GM21529 (cell line): ENCODE measurements around the gene TMEM114.

ENCODE experiments used
- ATAC-seq: cut with Tn5 transposase; IDR thresholded peaks from one replicate; pipeline ENCODE4 v1.9.1; 2021; ENCODE audit not compliant: unreplicated experiment

Gene TMEM114

DNA sequence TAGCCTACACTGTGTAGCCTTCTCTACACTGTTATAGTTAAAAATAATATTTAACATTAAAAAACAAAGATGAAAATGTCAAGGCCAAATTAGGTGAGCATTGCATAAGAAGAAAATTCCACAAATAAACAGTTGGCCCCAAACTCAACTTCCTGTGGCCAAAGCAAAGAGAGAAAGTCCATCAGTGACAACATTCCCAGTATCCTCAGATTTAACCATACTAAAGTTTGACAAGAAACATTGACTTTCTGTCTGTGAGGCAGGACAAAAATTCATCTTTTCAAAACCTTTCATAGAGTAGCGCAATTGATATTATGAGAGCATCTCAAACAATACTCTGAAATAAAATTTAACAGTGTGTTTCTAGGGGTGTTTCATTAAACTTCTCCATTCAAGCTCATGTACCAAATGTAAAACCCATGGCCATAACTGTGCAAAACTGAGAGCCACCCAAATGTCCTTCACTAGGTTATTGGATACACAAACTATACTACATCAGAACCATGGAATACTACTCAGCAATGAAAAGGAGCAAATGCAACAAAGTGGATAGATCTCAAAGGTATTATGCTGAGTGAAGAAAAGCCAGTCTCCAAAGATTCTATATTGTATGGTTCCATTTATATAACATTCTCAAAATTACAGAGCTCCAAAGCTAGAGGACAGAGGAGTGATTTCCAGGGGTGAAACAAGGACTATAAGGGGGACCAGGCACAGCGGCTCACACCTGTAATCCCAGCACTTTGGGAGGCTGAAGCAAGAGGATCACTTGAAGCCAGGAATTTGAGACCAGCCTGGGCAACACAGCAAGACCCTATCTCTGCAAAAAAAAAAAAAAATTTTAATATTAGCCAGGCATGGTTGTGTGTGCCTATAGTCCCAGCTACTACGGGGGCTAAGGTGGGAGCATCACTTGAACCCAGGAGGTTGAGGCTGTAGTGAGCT is 38.7 kb downstream of the TMEM114 start:
- ATAC-seq, result no peak

- no peak for ATAC-seq
These were observed 39.5 kb downstream of the TMEM114 start for GRCh38 chr16:8550728-8551387.

DNA sequence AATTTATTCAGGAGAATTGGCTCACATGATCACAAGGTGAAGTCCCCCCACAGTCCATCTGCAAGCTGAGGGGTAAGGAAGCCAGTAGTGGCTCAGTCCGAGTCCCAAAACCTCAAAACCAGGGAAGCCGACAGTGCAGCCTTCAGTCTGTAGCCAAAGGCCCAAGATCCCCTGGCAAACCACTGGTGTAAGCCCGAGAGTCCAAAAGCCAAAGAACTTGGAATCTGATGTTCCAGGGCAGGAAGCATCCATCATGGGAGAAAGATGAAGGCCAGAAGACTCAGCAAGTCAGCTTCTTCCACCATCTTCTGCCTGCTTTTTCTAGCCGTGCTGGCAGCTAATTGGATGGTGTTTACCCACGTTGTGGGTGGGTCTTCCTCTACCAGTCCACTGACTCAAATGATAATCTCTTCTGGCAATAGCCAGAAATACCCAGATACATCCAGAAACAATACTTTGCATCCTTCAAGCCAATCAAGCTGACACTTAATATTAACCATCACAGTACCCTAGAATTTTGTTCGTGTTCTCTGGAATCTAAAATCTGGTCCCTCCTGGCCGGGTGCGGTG is 40.4 kb downstream of the TMEM114 start:
- no peak for ATAC-seq

DNA sequence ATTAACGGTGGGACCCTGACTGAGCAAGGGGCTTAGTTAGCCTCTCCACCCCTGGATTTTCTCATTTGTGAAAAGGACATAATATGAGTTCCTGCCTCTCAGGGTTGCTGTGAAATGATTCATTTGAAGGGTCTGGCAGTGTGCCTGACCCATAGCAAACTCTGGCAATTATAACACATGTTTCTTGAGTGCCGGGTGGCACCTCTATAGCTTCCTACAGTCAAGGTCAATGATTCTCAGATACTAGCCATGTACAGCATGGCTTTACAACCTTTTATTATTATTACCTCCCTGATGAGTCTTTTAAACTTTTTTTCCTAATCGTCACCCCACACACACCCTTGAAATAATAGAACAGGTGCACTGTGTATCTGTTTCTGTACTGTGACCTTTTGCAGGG is 42.1 kb downstream of the TMEM114 start:
- no peak for ATAC-seq

DNA sequence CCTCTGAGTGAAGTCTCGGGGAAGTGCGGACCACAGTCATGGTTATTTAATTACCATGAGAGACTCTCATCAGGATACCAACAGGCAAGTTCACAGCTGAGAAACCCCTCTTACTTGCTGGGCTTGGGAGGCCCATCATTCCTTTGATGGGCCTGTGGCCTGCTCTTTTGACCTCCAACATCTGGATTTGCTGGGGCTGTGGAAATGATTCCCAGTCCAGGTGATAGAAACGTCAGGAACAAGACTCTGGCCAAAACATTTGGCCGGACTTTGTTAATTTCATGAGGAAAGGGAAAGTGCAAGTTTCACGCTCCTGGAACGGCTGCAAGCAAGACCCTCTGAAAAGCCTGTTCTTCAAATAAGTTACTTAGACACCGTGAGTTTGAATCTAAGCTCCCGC is 42.5 kb downstream of the TMEM114 start:
- ATAC-seq, result no peak

DNA sequence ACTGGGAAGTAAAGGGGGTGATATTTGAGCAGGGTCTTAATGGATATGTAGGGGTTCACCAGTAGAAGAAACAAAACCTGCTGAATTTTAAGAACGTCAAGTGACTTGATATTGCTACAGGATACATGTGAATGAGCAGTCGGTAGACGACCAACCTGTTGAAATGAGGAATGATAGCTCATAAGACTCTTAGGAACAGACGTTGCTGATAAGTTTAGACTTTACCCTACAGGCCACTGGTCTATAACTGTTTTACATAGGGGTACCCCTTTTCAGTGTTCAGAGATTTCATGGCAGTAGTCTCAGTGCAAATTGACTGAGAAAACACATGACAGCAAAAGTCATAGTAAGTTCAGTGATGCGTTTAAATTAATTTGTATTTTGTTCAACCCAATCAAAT is 45.9 kb downstream of the TMEM114 start:
- ATAC-seq, result no peak

- no peak for ATAC-seq
These were observed 47.1 kb downstream of the TMEM114 start for GRCh38 chr16:8543258-8543657.

DNA sequence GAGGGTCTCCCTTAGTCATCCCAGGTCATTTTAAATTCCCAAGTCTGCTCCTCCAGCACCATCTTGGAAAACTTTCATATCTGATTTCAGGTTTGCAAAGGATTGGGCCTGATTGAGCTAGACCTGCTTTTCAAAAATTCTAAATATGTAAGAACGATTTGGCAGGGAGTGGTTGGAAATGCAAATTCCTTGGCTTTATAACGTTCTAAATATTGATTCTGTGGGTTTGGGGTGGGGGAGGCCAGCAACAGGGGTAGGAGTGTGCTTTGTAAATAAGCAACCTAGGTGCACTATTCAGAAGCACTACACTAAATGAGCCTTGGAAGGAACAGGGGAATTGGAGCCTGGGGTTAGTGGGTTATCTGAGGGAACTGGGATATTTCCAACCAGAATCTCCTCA is 47.9 kb downstream of the TMEM114 start:
- no peak for ATAC-seq

DNA sequence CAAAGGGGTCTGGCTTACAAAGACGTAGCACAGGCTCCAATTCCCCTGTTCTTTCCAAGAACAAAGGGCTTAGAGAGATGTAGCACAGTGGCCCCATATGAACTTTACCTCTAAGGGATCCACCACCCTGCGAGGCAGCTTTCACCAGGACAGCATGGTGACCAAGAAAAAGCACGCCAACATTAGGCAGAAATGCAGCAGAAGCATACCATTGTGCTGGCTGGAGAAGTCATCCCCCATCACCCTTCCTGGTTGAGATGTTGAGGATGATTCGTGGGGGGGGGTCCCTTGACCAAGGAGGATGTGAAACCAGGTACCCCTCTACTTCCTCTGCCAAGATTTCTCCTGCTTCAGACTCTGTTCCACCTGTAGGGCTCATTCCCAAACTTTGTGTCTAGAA is 48.4 kb downstream of the TMEM114 start:
- ATAC-seq, result no peak

DNA sequence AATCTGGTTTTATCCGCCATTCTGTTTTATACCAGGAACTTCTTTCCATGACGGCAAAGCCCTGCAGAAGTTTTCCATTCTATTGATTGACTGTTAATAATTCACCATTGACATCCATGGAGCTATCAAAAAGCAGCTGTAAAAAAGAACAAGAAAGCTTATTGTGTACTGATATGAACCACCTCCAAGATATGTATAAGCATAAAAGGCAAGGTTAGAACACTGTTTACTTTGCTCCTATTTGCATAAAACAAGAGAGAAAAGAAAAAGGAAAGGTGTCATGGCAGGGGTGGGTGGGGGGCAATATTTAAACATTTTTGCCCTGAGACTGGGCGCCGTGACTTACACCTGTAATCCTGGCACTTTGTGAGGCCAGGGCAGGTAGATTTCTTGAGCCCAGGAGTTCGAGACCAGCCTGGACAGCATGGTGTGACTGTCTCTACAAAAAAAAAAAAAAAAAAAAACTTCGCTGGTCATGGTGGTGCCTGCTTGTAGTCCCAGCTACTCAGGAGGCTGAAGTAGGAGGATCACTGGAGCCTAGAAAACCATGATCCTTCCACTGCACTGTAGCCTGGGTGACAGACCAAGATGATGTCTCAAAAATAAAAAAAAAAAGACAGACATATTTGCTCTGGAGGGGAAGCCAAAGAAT is 52.5 kb downstream of the TMEM114 start:
- no peak for ATAC-seq

DNA sequence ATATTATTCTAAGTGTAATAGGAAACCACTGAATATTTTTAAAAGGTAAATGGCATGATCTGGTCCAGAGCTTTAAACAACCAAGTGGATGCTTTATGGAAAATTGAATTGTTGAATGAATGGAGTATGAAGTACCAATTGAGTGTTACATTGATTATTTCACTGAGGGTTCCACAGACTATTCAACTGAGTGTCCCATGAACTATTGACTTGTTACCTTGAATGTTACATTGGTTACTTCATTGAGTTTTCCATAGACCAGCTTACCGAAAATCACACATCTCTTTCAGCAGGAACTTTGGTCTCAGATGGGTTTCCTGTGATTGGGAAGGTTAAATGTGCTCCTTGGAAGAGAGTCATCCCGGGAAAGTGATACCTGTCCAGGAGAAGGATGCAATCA is 56.8 kb downstream of the TMEM114 start:
- ATAC-seq, result no peak

DNA sequence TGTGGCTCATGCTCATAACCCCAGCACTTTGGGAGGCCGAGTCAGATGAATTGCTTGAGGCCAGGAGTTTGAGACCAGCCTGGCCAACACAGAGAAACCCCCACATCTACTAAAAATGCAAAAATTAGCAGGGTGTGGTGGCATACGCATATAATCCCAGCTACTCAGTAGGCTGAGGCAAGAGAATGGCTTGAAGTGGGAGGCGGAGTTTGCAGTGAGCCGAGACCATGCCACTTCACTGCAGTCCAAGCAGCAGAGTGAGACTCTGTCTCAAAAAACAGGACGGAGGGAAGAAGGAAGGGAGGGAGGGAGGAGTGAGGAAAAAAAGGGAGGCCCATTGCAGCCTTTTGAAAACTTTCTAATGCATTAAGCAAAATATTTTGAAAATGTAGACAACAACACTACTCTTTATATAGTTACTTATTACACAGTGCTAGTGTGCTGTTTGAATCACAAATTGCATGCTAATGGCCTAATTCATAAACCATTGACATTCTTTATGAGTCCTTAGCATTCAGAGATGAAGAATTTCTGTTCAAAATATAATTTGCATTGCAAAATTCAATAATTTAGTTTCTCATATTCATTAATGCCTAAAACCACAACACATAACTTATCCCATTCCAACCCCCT is 59.4 kb downstream of the TMEM114 start:
- ATAC-seq, result no peak

- no peak for ATAC-seq
These were observed 61.8 kb downstream of the TMEM114 start for GRCh38 chr16:8528471-8528870.

DNA sequence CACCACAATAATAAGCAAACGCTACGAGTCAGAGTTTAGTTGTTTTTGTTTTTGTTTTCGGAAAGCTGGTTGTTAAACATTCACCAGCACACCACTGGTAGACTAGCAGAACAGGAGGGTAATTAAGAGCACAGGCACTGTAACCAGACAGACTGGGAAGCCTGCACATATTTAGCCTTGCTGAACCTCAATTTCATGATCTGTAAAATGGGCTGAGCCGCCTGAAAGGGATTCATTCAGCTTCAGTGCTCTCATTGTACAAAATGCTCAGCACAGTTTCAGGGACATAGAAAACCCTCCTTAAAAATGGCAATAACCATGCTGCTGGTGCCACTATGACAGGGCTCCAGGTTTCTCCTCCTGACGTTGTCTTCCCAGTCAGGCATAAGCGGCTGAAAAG is 66.4 kb downstream of the TMEM114 start:
- ATAC-seq, result no peak

DNA sequence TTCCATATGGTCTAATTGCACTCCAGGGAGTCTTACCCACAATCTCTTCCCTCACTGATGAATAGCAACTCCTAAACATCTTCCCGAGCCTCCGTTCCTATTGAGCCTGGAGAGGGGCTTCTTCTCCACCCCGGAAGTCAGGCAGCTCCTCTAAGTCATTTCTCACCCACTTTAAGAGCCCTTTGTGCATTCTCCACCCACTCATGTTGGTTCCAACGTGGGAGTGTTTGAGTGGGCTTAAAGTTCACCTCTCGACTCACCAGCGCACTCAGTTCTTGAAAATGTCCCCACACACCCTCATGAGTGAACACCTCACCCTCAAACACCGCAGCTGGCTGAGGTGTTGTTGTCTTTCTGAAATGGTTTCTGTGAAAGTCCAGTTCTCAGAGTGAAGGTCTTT is 67.6 kb downstream of the TMEM114 start:
- ATAC-seq, result no peak

DNA sequence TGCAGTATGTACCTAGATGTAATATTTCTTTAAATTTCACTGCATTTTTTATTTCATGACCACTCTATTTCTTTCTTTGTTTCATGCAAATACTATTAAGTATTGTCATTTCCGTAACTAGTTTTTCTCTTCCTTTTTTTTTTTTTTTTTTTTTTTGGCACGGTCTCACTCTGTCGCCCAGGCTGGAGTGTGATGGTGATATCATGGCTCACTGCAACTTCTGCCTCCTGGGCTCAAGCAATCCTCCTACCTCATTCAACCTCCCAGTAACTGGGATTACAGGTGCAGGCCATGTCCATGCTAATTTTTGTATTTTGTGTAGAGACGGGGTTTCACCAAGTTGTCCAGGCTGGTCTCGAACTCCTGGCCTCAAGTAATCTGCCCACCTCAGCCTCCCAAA is 70.7 kb downstream of the TMEM114 start:
- no peak for ATAC-seq
